Mesenteric fat pad (tissue), 1 donor: ENCODE measurements around the gene HIGD1A. TPM values are rescaled to one million over a fixed set of nuclear protein-coding genes. Genes with fewer than 3 reads are reported as not detected.
A peak's percentile ranks its signal among the peaks of the same experiment; 100 is the strongest.

ENCODE experiments used
- DNase-seq: peaks from one replicate; pipeline ENCODE4 v3.0.0-alpha.2; 2020; ENCODE audit warnings: low spot score
- total RNA-seq: library from RNA; stranded (reverse); fragmentation: NEBNext Ultra II Directional; extraction: Animal tissue kit (Norgen Biotek cat#: 25700); gene quantifications from one replicate; pipeline ENCODE4 v1.2.1, GENCODE V29; 2021
- donor health status: DM: yes; HTN: yes; CAD: no.

HIGD1A gene
- total RNA-seq, 1 donor from 2014 or later, result 97.4 TPM

DNA sequence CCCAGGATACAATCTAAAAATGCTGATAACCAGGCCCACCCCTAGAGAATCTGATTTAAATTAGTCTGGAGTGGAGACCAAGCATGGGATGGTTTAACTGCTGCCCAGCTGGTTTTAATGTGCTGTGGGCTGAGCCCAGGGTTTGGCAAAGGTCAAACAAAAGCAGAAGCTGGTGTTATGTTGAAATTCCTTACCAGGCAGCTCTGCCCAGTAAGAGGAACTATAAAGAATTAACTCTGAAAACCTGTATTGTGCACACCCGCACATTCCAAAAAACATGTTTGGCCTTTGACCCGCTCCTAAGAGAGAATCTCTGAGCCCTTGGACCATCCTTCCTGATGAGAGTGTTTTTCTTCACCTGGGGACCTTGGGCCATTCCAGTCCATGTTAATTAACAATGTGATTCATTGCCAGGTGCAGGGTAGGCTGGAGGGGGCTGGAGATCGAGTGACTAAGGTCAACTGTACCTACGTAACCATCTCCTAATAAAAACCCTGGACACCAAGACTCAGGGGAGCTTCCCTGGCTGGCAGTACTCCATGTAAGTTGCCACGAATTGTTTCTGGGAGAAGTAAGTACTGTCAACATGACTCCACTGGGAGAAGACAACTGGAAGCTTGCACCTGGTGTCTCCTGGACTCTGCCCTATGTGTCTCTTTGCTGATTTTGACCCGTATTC lies 42.1 kb downstream of the HIGD1A start:
- DNase-seq, result no peak

DNA sequence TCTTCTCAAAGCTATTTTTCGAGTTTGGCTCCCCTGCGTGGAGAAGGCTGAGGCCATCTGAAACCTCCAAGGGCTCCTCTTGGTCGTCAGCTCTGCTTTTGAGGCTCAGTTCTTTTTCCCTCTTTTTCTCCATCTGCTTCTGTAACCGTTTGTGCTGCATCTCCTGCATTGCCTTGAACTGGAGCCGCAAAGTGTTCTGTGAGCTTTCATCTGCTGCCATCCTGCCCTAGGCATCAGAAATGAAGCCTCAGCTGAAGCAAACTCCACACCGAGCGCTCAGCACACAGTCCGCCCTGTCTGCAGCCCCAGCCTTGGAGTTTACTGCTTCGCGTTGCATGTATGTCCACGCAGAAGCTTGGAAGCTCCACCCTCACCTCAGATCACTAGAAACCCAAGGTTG lies 46.2 kb downstream of the HIGD1A start:
- DNase-seq, result peak; percentile 64

DNA sequence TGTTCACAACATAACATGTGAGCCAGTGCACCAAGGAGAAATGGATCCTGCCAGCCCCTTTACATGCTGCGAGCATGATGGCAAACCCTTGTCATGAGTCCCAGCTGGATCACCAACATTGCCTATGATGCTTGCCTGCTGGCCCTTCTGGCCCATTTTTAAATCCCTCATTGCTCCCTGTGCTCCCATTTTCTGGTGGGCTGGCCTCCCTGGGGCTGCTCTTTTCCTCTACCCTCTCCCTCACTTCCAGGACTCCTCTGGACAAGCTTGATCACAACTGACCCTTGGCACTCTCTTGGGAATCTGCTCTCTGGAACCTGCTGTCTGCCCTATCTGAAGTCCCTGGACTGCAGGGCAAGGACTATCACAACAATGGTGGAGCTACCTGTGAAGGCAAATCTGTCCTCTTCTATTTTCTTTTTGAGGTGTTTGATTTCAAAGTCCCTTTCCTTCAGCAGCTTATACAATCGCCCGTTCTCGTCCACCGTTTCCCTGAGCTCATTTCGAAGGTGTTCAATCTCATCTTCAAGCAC lies 47.5 kb downstream of the HIGD1A start:
- peak; percentile 53 for DNase-seq

DNA sequence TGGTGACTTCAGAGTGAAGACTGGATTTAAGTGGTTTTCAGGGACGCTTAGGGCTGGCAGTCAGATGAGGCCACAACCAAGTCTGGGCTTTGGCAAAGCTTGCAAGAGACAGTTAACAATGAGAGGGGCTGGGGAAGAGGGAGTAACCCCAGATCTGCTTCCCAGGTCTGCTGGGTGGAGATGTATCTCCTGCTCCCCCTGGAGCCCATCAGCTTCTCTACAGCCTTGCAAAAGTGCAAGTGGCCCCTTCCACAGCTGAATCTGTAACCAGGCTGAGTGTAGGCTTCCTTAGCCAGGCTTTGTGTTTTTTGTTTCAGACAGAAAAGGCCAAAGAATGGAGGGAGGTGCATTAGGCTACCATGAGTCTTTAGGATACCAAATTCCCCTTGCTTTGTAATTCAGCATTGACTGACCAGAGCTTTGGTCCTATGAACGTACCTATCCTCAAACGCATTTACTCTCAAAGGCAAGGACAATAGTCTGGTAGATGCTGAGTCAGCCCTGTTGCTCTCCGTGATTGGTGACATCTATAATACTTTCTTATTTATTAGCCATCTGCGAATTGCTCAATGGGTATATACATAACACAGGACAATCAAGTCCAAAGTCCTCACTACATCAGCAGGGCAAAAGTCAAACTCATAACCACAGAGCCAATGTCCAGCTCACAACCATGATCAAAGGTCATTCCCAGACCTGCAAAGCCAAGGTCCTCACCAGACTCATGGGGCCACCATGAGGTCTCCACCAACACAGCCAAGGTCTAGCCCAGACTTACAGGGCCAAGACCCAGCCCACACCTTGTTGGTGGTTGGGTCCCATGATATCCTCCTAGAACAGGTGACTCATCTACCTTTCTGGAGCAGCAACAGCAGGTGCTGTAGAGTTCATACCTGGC lies 48.4 kb downstream of the HIGD1A start:
- DNase-seq, result peak; percentile 26

DNA sequence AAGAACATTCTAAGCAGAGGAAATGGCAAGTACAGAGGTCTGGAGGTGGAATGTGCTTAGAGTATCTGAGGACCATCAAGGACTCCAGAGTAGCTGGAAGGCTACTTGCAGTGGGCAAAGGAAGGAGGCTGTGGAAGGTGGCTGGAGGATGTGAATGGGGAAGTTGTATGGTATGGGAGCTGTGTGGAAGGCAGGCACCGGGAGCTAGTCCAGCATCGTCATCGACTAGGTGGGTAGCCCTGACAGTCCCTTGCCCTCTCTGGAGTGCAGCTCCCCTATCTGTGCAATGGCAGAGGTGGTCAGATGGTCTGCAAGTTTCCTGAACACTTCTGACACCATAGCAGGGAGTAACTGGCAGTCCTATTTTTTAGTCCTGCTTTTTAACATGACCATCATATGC lies 50.5 kb downstream of the HIGD1A start:
- peak; percentile 22 for DNase-seq

DNA sequence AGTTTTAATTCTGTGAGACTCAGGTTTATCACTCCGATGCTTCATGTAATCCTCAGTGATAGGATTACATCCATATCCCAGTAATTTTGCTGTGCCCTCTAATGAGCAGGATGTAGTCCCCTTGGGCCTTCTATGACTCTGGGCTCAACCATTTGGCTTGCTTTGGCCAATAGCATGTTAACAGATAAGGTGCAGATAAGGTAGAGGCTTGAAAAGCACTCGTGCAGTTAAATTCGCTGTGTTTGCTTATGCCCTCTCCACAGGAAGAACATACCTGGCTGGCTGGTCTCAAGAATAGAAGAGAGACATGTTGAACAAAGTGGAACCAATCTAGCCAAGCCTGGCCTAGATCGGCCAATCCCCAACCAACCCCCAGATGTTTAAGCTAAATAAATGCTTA lies 51.3 kb downstream of the HIGD1A start:
- DNase-seq, result no peak

DNA sequence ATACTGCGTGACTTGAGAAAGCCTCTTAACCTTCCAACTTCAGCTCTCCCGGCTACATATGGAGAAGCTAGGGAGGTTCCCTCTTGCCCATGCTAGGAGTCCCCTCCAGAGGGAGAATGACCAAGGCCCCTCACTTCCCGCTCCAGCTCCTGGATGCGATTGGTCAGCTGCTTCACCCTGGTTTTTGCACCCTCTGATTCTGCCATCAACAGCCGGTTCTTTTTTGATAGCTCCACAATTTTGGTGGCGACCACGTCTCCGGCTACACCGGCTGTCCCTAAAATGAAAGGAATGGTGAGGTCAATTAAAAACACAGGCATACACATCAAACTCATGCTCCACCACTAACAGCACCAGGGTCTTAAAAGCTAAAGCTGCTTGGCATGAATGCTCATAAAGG lies 51.8 kb downstream of the HIGD1A start:
- peak; percentile 78 for DNase-seq

DNA sequence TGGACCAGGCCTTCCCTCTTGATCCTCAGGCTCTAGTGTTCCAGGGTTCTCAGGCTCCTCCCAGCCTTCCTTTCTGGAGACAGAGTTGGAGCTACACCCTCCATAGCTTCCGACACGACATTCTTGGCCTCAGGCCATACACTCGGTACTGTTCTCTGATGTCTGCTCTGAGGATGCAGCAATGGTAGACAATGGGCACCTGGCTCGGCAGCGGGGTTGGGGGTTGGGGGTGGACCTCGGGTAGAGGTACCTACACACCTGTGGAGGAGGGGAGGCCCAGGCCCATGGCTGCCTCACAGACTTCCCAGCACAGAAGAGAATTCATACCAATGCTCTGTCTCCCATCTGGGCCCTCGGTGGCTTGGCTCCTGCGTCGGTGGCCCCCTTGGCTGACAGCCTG lies 52.7 kb downstream of the HIGD1A start:
- DNase-seq, result peak; percentile 82

DNA sequence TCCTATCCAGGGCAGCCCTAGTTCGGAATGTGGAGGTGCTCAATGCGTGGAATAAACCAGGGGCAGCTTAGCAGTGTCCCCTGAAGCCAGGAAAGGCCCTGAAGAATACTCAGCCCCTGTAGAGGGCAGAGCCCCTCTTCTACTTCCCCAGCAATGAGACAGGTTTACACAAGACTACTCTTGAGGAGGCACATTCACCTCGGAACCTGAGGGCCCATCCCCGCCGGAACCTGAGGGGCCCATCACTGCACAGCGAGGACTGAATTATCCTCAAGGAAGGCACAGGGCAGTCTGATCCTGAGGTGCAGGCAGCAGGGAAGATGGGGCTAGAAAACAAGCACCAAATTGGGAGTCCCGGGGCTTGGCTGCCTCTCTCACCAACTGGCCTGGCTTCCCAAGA lies 53.5 kb downstream of the HIGD1A start:
- DNase-seq, result peak; percentile 53

DNA sequence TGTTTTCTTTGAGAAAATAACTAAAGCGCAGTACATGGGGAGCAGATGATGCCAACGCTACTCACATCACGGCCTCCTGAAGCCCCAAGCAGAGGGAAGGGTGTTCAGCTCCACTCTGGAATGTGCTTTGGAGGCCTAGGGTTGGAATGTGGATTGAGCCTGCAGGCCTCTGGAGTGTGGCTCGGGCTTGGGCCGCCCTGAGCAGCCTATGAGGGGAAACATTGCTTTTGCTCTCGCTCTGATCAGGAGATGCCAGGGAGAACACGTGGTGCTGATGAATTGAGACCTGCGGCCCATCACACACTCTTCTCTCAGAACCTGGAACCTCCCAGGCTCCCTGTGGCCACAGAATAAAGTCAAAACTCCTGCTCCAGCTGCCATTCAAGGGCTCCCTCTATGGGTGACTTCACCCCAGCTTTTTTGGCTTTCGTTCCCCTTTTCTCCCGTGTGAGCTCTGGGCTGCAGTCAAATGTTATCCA lies 54.5 kb downstream of the HIGD1A start:
- DNase-seq, result peak; percentile 43

DNA sequence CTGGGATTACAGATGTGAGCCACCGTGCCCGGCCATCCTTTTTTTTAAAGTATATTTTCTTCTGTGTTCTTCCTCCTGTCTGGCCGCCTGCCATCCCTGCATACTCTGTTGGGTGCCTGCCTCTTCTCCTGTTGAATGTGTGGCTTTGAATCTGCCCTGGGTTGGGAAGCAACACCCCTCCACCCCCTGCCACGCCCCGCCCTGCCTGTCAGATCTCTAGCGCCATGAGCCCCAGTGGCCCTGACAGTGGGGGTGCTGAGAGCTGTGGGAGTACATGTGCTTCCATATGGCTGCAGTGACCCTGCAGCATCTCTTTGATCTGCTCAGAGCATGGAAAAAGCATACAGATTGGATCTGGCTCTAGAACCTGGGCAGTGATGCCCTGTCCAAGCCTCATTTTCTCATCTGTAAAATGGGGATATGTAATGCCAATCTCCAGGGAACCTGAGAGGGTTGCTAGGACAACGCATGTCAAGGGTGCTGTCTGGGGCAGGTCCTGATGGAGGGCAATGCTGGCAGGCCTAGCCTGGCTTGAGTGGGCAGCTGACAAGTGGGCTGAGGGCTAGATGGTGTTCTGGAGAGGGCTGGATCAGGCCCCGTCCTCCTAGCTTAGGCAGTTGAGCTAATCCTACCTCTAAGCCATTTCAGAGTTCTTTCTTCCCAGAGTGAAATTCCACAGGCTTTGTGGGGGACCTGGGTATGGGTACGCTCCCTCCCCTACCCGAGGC lies 55.1 kb downstream of the HIGD1A start:
- peak; percentile 49 for DNase-seq

DNA sequence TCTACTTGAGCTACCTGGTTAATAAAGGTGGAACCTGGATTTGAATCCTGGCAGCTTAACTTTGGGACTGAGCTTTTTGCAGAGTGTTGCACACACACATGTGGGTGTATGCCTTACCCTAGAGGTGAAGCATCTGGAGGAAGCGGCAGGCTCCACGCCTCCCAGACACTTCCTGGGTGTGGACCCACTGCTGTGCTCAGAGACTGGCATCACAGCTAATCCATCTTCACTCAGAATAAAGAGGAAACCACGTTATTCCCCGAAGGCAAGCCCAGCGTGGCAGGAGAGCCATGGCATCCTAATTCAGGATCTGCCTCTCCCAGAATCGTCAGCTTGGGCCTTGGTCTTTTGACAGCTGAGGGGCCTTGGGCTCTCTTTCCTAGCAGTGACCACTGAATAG lies 56.7 kb downstream of the HIGD1A start:
- DNase-seq, result peak; percentile 67

DNA sequence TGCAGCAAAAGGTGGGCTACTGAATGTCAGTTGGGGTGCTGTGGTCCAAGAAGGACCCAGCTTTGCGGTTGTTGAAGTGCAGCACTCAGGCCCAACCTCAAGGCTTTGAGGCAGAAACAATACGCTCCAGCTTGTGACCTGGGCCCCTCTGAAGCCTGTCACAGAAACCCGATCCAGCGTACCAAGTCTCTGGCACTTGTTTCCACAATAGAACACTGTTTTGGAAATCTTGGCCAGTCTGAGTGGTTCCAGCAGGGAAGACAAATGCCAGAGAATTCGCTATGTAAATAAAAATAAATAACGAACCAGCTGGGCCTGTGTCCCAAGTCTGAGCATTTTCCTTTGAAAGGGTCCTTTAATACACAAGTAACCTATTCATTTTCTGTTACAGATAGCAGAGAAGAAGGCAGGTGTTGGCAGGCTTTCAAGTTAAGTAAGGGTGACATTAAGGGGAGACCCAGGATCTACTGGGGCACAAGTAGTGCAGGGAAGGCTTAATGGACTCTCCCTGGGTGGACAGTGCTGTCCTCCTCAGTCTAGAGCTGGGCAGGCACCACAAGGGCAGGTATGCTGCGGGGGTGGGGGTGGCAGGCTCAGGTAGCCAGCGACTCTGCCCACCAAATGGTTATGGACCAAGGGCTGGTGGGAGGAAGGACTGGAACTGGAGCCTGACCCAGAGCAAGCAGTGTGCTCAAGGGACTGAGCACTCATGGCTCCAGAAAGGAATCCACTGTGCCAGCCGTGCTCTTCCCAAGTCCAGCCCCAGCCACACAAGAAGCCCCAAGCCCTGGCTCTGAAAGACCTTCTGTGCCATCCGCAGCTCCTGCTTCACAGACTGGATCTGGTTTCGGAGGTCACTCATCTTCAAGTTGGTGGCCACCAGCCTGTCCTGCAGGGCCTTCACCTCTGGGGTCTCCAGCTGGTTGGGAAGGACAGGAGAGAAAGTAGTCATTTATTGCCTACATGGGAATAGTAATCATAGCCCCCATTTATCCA lies 57.5 kb downstream of the HIGD1A start:
- peak; percentile 83 for DNase-seq

DNA sequence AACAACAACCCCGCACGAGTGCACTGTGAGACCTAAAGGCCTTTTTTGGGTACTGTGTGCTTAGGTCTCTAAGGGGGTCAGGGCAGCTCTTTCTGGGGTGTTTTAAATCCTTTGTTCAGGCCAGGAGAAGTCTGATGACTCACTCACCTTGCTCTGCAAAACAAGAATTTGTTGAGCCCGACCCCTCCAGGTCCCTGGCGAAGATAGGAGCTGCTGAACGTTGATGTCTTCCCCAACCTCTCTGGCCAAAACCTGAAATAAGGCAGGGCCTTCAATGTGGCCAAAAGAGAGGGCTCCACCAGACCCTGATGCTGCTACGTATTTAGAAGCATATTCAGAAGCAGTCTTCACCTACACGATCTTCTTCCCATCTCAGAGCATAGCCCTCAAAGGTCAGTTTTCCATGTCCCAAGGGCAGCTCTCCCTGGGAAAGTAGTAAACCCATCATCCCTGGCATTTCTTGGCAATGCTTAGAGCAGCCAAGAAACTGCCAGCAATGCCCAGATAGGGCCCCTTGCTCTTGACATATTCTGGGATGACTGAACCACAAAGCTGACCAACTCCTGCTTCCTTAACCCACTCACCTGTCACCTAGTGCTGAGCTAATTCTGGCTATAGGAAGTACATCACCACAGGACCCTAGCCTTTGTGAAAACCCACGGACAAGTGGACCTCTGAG lies 58.4 kb downstream of the HIGD1A start:
- DNase-seq, result peak; percentile 49

DNA sequence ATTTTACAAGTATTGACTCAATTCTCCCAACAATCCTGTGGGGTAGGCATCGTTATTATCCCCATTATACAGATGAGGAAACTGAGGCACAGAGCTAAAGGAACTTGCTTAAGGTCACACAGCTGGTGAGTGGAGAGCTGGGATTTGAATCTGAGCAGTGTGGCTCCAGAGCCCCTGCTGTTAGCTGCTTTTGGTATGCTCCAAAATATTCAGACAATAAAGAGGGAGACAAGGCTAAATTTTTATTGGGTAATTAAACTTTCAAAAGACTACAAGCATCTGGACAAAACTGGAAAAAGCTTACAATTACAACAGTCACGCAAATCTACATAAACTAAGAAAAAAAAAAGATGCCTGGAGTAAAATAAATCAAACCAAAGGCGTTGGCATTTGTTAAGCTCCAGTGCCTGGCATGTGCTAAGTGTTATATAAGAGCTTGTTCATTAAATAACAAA lies 59.0 kb downstream of the HIGD1A start:
- DNase-seq, result no peak

DNA sequence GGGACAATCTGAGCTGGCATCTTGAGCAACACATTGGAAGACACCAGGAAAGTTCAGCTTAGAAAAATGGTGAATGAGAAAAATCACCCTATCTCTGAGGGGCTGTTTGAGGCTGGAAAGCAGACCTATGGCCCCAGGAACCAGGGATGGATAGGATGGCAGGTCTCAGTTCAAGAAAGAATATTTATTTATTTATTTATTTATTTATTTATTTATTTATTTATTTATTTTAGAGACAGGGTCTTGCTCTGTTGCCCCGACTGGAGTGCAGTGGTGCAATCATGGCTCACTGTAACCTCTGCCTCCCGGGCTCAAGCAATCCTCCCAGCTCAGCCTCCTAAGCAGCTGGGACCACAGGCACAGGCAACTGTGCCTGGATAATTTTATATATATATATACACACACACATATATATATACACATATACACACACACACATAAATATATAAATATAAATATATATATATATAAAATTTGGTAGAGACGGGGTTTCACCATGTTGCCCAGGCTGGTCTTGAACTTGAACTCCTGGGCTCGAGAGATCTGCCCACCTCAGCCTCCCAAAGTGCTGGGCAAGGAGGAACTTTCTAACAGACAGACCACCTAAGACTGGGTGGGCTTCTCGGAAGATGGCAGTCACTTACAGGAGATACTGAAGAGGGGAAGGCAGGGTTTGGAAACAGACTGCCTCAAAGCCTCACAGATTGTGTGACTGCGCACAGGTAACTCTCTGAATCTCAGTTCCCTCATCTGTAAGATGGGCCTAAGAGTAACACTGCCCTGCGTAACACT lies 60.9 kb downstream of the HIGD1A start:
- DNase-seq, result no peak

DNA sequence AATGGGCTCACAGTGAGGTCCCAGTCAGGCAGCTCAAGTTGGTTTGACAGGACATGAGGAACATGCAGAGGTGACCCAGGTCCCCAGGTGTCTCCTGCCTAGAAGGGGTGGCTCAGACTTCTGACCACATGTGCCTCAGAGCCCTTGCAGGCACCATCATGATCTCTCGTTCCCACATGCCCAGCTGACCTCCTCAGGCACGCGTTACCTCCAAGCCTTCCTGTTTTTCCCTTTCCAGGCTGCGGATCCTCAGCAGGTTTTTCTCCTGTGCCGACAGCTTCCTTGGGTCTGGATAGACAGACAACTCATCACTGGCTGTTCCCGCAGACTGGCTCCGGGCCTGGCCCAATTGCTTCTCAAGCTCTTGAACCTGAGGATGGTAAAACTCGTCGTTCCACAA lies 61.6 kb downstream of the HIGD1A start:
- DNase-seq, result peak; percentile 83

DNA sequence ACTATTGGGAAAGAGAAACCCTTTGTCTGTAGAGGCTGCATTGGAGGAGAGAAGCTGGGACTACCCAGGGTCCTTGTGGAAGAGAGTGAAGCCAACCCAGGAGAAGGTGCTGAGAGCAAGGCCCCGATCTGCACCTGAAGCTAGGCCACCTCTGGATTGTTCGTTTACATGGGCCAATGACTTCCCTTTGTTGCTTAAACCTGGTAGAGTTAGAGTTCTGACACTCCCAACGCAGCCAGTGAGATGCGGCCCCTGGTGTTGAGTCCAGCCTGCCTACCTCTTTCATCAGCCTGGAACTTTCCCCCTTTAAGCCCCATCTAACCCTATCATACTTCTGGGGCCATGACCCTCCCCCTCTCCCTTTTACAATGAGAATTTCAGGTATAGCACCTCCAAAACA lies 62.0 kb downstream of the HIGD1A start:
- DNase-seq, result peak; percentile 69

DNA sequence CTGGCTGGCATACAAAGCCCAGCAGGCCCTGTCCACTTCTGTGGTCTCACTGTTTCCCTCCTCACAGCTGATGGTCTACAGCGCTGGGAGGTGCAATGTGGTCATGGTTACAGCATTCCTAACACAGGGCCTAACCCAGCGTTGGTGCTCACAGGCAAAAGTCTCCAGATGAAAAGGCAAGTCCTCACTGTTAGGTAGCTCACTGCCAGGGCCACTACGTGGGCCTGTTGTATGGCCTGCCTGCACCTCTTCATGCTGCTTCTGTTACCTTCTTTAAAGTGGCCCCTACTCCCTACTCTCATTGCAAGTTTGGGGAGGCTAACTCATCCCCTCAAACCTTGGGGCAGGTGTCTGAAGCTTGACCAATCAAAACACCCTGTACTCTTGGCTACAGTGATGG lies 62.5 kb downstream of the HIGD1A start:
- DNase-seq, result no peak
